Activated naive CD4-positive, alpha-beta T cell (primary cell): ENCODE data around the gene MAP3K19.
"Not testable (repeated sequence)": the region's sequence is repeated elsewhere in the genome, so short reads cannot be mapped to it uniquely, and the experiment has no call there.

ENCODE experiments used
- DNase-seq, 4 experiments: peaks; one replicate each; lab custom pipeline; 2025; lab: John Stamatoyannopoulos, UW

Gene MAP3K19

GRCh38 chr2:135052042-135052876 lies 5.0 kb upstream of the MAP3K19 start, which contains the start of gene RAB3GAP1:
TSS of gene RAB3GAP1 (plus strand) at chr2:135052292. CDS start at chr2:135052308, 16 bp downstream.
- peak; percentile 56 to 83 (median 69) for DNase-seq

- no peak for DNase-seq
Measured at GRCh38 chr2:135050684-135051083, 3.4 kb upstream of the MAP3K19 start.

- DNase-seq = no peak
Measured at GRCh38 chr2:135050132-135050531, 2.9 kb upstream of the MAP3K19 start.

- no peak for DNase-seq
Measured at GRCh38 chr2:135048122-135048521, 875 bp upstream of the MAP3K19 start.

GRCh38 chr2:135043345-135043744 lies 3.9 kb downstream of the MAP3K19 start:
- peak in 1 of 4 experiments; percentile 3 for DNase-seq

- no peak for DNase-seq
Measured at GRCh38 chr2:135037831-135038230, 9.4 kb downstream of the MAP3K19 start.

GRCh38 chr2:135033216-135033615 lies 14.0 kb downstream of the MAP3K19 start:
- not testable (repeated sequence) for DNase-seq

- no peak for DNase-seq
Measured at GRCh38 chr2:135030826-135031225, 16.4 kb downstream of the MAP3K19 start.

- DNase-seq = no peak
Measured at GRCh38 chr2:135029481-135030134, 17.6 kb downstream of the MAP3K19 start.

GRCh38 chr2:135023886-135024485 lies 23.3 kb downstream of the MAP3K19 start:
- no peak for DNase-seq

- no peak for DNase-seq
Measured at GRCh38 chr2:135022952-135023880, 24.0 kb downstream of the MAP3K19 start.

GRCh38 chr2:135021618-135022017 lies 25.6 kb downstream of the MAP3K19 start:
- no peak for DNase-seq

- no peak for DNase-seq
Measured at GRCh38 chr2:135011633-135012032, 35.6 kb downstream of the MAP3K19 start.

- DNase-seq = no peak
Measured at GRCh38 chr2:135010200-135010942, 36.9 kb downstream of the MAP3K19 start.

- DNase-seq = no peak
Measured at GRCh38 chr2:135009339-135009738, 37.9 kb downstream of the MAP3K19 start.

GRCh38 chr2:135005753-135006152 lies 41.5 kb downstream of the MAP3K19 start:
- DNase-seq = no peak

- DNase-seq = peak; percentile 6 to 63 (median 22)
Measured at GRCh38 chr2:135004005-135004746, 43.1 kb downstream of the MAP3K19 start.

- DNase-seq = no peak
Measured at GRCh38 chr2:135002836-135003235, 44.4 kb downstream of the MAP3K19 start.

- no peak for DNase-seq
Measured at GRCh38 chr2:134999521-134999920, 47.7 kb downstream of the MAP3K19 start.

- DNase-seq = no peak
Measured at GRCh38 chr2:134988994-134989605, 58.1 kb downstream of the MAP3K19 start.
